HEK293T (cell line): ENCODE results near the gene NDUFAF2.

ENCODE experiments used
- BHLHE40 ChIP-seq: fragments of 450-650 bp; IDR thresholded peaks from 2 replicates; pipeline ENCODE4 v1.6.1; 2016; ENCODE audit warnings: mild to moderate bottlenecking, moderate library complexity, borderline replicate concordance
- CTBP1 ChIP-seq: fragments of 450-650 bp; IDR thresholded peaks from 2 replicates; pipeline ENCODE4 v1.6.1; 2016; ENCODE audit warnings: borderline replicate concordance
- ELF4 ChIP-seq: fragments of 450-650 bp; IDR thresholded peaks from 2 replicates; pipeline ENCODE4 v1.6.1; 2017; ENCODE audit warnings: antibody characterized with exemption
- FOXA1 ChIP-seq: fragments of 450-650 bp; IDR thresholded peaks from 2 replicates; pipeline ENCODE4 v1.6.1; 2016; ENCODE audit warnings: mild to moderate bottlenecking
- FOXK2 ChIP-seq: fragments of 450-650 bp; IDR thresholded peaks from 2 replicates; pipeline ENCODE4 v1.6.1; 2016; ENCODE audit warnings: mild to moderate bottlenecking
- HDGF ChIP-seq: fragments of 450-650 bp; IDR thresholded peaks from 2 replicates; pipeline ENCODE4 v1.6.1; 2017; ENCODE audit warnings: antibody characterized with exemption, borderline replicate concordance
- LEF1 ChIP-seq: fragments of 450-650 bp; IDR thresholded peaks from 2 replicates; pipeline ENCODE4 v1.6.1; 2017; ENCODE audit warnings: mild to moderate bottlenecking, borderline replicate concordance
- NFRKB ChIP-seq: fragments of 450-650 bp; IDR thresholded peaks from 2 replicates; pipeline ENCODE4 v1.6.1; 2016; ENCODE audit warnings: mild to moderate bottlenecking, moderate library complexity
- SP1 ChIP-seq: fragments of 450-650 bp; IDR thresholded peaks from 2 replicates; pipeline ENCODE4 v1.6.1; 2017
- SUZ12 ChIP-seq: fragments of 450-650 bp; IDR thresholded peaks from 2 replicates; pipeline ENCODE4 v1.6.1; 2016; ENCODE audit warnings: mild to moderate bottlenecking
- TARDBP ChIP-seq: fragments of 450-650 bp; IDR thresholded peaks from 2 replicates; pipeline ENCODE4 v1.6.1; 2016
- ZNF384 ChIP-seq: fragments of 450-650 bp; IDR thresholded peaks from 2 replicates; pipeline ENCODE4 v1.6.1; 2016

DNA sequence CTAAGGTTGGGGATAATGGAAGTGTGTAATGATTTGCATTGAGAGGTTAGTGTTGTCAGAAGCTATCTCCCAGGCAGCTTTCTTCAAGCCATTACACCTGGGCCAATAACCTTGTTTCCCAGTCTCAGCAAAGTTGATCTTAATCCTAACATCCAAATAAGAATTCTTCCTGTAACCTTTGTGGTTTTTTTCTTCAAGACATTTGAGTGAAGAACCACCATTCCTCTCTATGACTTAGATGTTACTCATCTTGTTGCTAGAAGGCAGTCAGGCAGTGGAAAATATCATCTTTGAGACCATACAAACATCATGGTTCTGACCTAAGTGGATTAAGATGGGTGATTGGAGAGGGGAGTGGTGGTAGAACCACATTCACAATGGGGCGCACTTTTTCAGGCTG lies 103.5 kb downstream of the NDUFAF2 start:
- TF ChIP-seq SP1 (no peak), CTBP1 (no peak), NFRKB (no peak), FOXA1 (no peak), HDGF (no peak), LEF1 (no peak), BHLHE40 (no peak), FOXK2 (no peak), TARDBP (no peak), SUZ12 (no peak), ZNF384 (no peak), ELF4 (no peak)
